Measurements from ENCODE around the gene IQCN. TPM values are rescaled to one million over a fixed set of nuclear protein-coding genes. Genes with fewer than 3 reads are reported as not detected.
A peak's percentile ranks its signal among the peaks of the same experiment; 100 is the strongest.

Gene IQCN
- total and polyA plus RNA-seq, 10 of the 15 experiments (the other 5 are each of a cell fraction or from before 2014, with no cell fraction given), result 0.01 to 0.54 (median 0.23) TPM; not detected in 3

- TF ChIP-seq YY1 (IDR thresholded peaks at IDR 0.05; ENCODE audit: low read depth, low read length) (peak; percentile 50; the same call in 1 of the 2 replicates), NFXL1 (IDR thresholded peaks at IDR 0.05; ENCODE audit: borderline replicate concordance) (peak; percentile 78; the same call in 1 of the 2 replicates), SREBF1 (IDR thresholded peaks at IDR 0.05; ENCODE audit: low read length) (peak; percentile 76; the same call in 1 of the 2 replicates), SMAD1 (IDR thresholded peaks at IDR 0.05; ENCODE audit: low read depth, partially characterized antibody) (no peak), NFYB (IDR thresholded peaks at IDR 0.05; ENCODE audit: insufficient read depth, low read depth, low read length) (peak; percentile 82), PML (IDR thresholded peaks at IDR 0.05; ENCODE audit: low read length) (peak; percentile 88), RB1 (IDR thresholded peaks at IDR 0.05; ENCODE audit: borderline replicate concordance) (peak; percentile 78; the same call in 1 of the 2 replicates), E4F1 (IDR thresholded peaks at IDR 0.05; ENCODE audit: borderline replicate concordance, partially characterized antibody) (no peak), ETV6 (conservative IDR thresholded peaks at IDR 0.05 in 1 of 2, IDR thresholded peaks at IDR 0.05 in 1 of 2; ENCODE audit: borderline replicate concordance in 1 of 2, low read depth in 1 of 2) (peak in 1 of 2 experiments; percentile 40; a peak in 1 of 4 replicates), POLR2A (IDR thresholded peaks at IDR 0.05; ENCODE audit: low read depth, low read length) (peak; percentile 99), CREM (IDR thresholded peaks at IDR 0.05; ENCODE audit: low read depth) (no peak), TBL1XR1 (IDR thresholded peaks at IDR 0.05; ENCODE audit: low read depth, low read length) (0 out of 2 replicates have a peak, but pooled peaks have one; percentile 14), TCF3 (IDR thresholded peaks at IDR 0.05; ENCODE audit: borderline replicate concordance, insufficient read depth, low read depth, low read length) (peak; percentile 87), NBN (IDR thresholded peaks at IDR 0.05) (no peak), CHD2 (IDR thresholded peaks at IDR 0.05; ENCODE audit: borderline replicate concordance, low read depth, low read length) (peak; percentile 60; the same call in 1 of the 2 replicates), E2F8 (IDR thresholded peaks at IDR 0.05; ENCODE audit: low read depth, partially characterized antibody) (no peak), YBX1 (IDR thresholded peaks at IDR 0.05) (no peak), TCF12 (IDR thresholded peaks at IDR 0.05; ENCODE audit: low read depth, low read length) (peak; percentile 54; the same call in 1 of the 2 replicates), WRNIP1 (IDR thresholded peaks at IDR 0.05; ENCODE audit: borderline replicate concordance, low read depth, low read length) (no peak), LARP7 (IDR thresholded peaks at IDR 0.05) (peak; percentile 94), MXI1 (IDR thresholded peaks at IDR 0.05; ENCODE audit: low read depth, low read length) (peak; percentile 98), STAT3 (IDR thresholded peaks at IDR 0.05; ENCODE audit: low read depth, low read length) (no peak)
- TF ChIP-seq, protein P1, sequence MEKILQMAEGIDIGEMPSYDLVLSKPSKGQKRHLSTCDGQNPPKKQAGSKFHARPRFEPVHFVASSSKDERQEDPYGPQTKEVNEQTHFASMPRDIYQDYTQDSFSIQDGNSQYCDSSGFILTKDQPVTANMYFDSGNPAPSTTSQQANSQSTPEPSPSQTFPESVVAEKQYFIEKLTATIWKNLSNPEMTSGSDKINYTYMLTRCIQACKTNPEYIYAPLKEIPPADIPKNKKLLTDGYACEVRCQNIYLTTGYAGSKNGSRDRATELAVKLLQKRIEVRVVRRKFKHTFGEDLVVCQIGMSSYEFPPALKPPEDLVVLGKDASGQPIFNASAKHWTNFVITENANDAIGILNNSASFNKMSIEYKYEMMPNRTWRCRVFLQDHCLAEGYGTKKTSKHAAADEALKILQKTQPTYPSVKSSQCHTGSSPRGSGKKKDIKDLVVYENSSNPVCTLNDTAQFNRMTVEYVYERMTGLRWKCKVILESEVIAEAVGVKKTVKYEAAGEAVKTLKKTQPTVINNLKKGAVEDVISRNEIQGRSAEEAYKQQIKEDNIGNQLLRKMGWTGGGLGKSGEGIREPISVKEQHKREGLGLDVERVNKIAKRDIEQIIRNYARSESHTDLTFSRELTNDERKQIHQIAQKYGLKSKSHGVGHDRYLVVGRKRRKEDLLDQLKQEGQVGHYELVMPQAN (conservative IDR thresholded peaks at IDR 0.05), result peak; percentile 94
These were observed 7.1 kb upstream of the IQCN start, which contains the start of gene JUND (continued) for GRCh38 chr19:18281082-18282020.
